NCI-H460 (cell line): ENCODE measurements around the gene VAV3. TPM values are rescaled to one million over a fixed set of nuclear protein-coding genes. Genes with fewer than 3 reads are reported as not detected.

ENCODE experiments used
- DNase-seq: peaks from one replicate; pipeline ENCODE4 v3.0.0-alpha.2; 2016; ENCODE audit warnings: low read depth; ENCODE audit errors: extremely low read depth
- small RNA-seq, 2 experiments: library from RNA; depleted of rRNA; stranded (forward); fragments of <200 nt; gene quantifications; one replicate each; pipeline ENCODE3, GENCODE V24; 2014
- total RNA-seq: library from RNA; depleted of rRNA; stranded (reverse); fragments of >200 nt; shearing (Covaris generic); gene quantifications from 2 replicates; pipeline ENCODE4 v1.2.3, GENCODE V29; 2014; rRNA removed

VAV3 gene
- total RNA-seq, 1 experiment from 2014 or later = 0.79 TPM

- peak; percentile 7 for DNase-seq
These were observed 439.8 kb downstream of the VAV3 start for GRCh38 chr1:107525145-107525544.

GRCh38 chr1:107524301-107524700, 440.7 kb downstream of the VAV3 start:
- DNase-seq = no peak

GRCh38 chr1:107523736-107524135, 441.2 kb downstream of the VAV3 start:
- DNase-seq = no peak

GRCh38 chr1:107523061-107523460, 441.9 kb downstream of the VAV3 start:
- DNase-seq = no peak

Small RNAs within 50 kb of the gene (small RNA-seq; reads per million reads assigned to genes)
- gene MIR7852 = 0 reads per million in 2 experiments

Other genes starting within 250 kb of the VAV3 start
- 37.3 and 38.3 TPM in 2 replicates for gene SLC25A24, start 235.2 kb upstream of the VAV3 start, total RNA-seq